Esophagus (tissue), 2 donors: ENCODE results near the gene GLI3. TPM values are rescaled to one million over a fixed set of nuclear protein-coding genes. Genes with fewer than 3 reads are reported as not detected.

Source experiments
- H3K27ac ChIP-seq, 2 donors: one replicate each; pipeline ENCODE4 v1.5.1; 2013; ENCODE audit warnings: low read depth in 2 of 2, mild to moderate bottlenecking in 2 of 2, inconsistent platforms in 1 of 2, low read length in 1 of 2, moderate library complexity in 1 of 2
- H3K27me3 ChIP-seq, 2 donors: one replicate each; pipeline ENCODE4 v1.6.1; 2013; ENCODE audit warnings: low read length in 2 of 2, control low read depth in 1 of 2, mild to moderate bottlenecking in 1 of 2; ENCODE audit not compliant: insufficient read depth in 2 of 2, control insufficient read depth in 1 of 2
- H3K36me3 ChIP-seq, 2 donors: one replicate each; pipeline ENCODE4 v1.6.1; 2013; ENCODE audit warnings: low read length in 1 of 2; ENCODE audit not compliant: control insufficient read depth in 2 of 2, insufficient read depth in 2 of 2
- H3K4me1 ChIP-seq, 2 donors: one replicate each; pipeline ENCODE4 v1.6.1; 2013; ENCODE audit warnings: low read length in 1 of 2; ENCODE audit not compliant: control insufficient read depth in 2 of 2, insufficient read depth in 2 of 2
- H3K4me3 ChIP-seq, 2 donors: one replicate each; pipeline ENCODE4 v1.5.1; 2013; ENCODE audit warnings: low read length in 2 of 2, mild to moderate bottlenecking in 2 of 2, low read depth in 1 of 2, moderate library complexity in 1 of 2
- H3K9me3 ChIP-seq, 2 donors: one replicate each; pipeline ENCODE4 v1.6.1; 2013; ENCODE audit warnings: mild to moderate bottlenecking in 2 of 2, low read depth in 1 of 2, low read length in 1 of 2, moderate library complexity in 1 of 2; ENCODE audit not compliant: control insufficient read depth in 2 of 2, insufficient read depth in 1 of 2
- WGBS, 2 donors: extraction: QIAGEN DNeasy Blood & Tissue Kit; methylation state at CpG; one replicate each; pipeline ENCODE4 v1.1.7; 2013; 5-methylcytosine and 5-hydroxymethylcytosine counted together
- polyA plus RNA-seq, 2 donors: library from polyadenylated mRNA; stranded (reverse); fragments of 200-250 nt; gene quantifications; one replicate each; pipeline ENCODE4 v1.2.3, GENCODE V29; 2013
- donor health status: healthy with polysubstance abuse.
- donor health status: Bipolar disorder and iron deficiency.

The GLI3 gene
- polyA plus RNA-seq = 1 to 10 TPM; 1.0 to 1.8 TPM

GRCh38 chr7:42236976-42237810, at the start of gene GLI3:
Gene GLI3 (minus strand): TSS chr7:42237209. CDS start chr7:42223253, 13,956 bp downstream.
- no peaks in the 10 kb centered on the region for H3K4me1 ChIP-seq

GRCh38 chr7:42285383-42285824, 48.4 kb upstream of the GLI3 start:
- Histone ChIP-seq H3K4me3 (no peak overlapping the region), H3K36me3 (no peaks in the 10 kb centered on the region), H3K4me1 (no peaks in the 10 kb centered on the region), H3K27ac (no peak overlapping the region), H3K9me3 (no peaks in the 10 kb centered on the region), H3K27me3 (peaks cover 0 to 2% of the 10 kb centered on the region in 2 donors)

More at GRCh38 chr7:42236976-42237810, at the start of gene GLI3:
- H3K27ac ChIP-seq = peak within 1 kb of the TSS; percentile 95
- peak within 1 kb of the TSS; percentile 78 to 81 for H3K4me3 ChIP-seq
- H3K9me3 ChIP-seq = no peaks in the 10 kb centered on the region
- H3K36me3 ChIP-seq = no peaks in the 10 kb centered on the region
- H3K27me3 ChIP-seq = no peaks in the 10 kb centered on the region
- 0 to 1% methylated on average over 74 to 92 of the region's 92 CpGs for WGBS, 2 donors

- Histone ChIP-seq H3K27me3 (peaks cover 0 to 2% of the 10 kb centered on the region in 2 donors), H3K27ac (no peak overlapping the region), H3K4me3 (no peak overlapping the region), H3K36me3 (no peaks in the 10 kb centered on the region), H3K4me1 (no peaks in the 10 kb centered on the region), H3K9me3 (no peaks in the 10 kb centered on the region)
- 19 to 22% methylated on average over 2 of the region's 2 CpGs for WGBS, 2 donors
Measured at GRCh38 chr7:42283553-42283952, 46.5 kb upstream of the GLI3 start.

GRCh38 chr7:42278344-42278743, 41.3 kb upstream of the GLI3 start:
- Histone ChIP-seq H3K9me3 (no peaks in the 10 kb centered on the region), H3K36me3 (no peaks in the 10 kb centered on the region), H3K27ac (no peak overlapping the region), H3K27me3 (peaks cover 0 to 2% of the 10 kb centered on the region in 2 donors), H3K4me1 (no peaks in the 10 kb centered on the region), H3K4me3 (no peak overlapping the region)
- 77 to 83% methylated on average over 4 of the region's 4 CpGs for WGBS, 2 donors

- peaks cover 0 to 4% of the 10 kb centered on the region in 2 donors for H3K27me3 ChIP-seq
- 64 to 66% methylated on average over 5 of the region's 5 CpGs for WGBS, 2 donors
- no peak overlapping the region for H3K4me3 ChIP-seq
- H3K9me3 ChIP-seq = no peaks in the 10 kb centered on the region
- H3K4me1 ChIP-seq = no peaks in the 10 kb centered on the region
- H3K27ac ChIP-seq = no peak overlapping the region
- H3K36me3 ChIP-seq = no peaks in the 10 kb centered on the region
Measured at GRCh38 chr7:42274053-42274452, 37.0 kb upstream of the GLI3 start.

- Histone ChIP-seq H3K36me3 (no peaks in the 10 kb centered on the region), H3K27ac (no peak overlapping the region), H3K9me3 (no peaks in the 10 kb centered on the region), H3K4me3 (no peak overlapping the region), H3K4me1 (no peaks in the 10 kb centered on the region), H3K27me3 (peaks cover 0 to 4% of the 10 kb centered on the region in 2 donors)
- 46 to 66% methylated on average over 3 of the region's 3 CpGs for WGBS, 2 donors
Measured at GRCh38 chr7:42272793-42273665, 36.0 kb upstream of the GLI3 start.

GRCh38 chr7:42269161-42269560, 32.2 kb upstream of the GLI3 start:
- Histone ChIP-seq H3K4me3 (no peak overlapping the region), H3K9me3 (no peaks in the 10 kb centered on the region), H3K36me3 (no peaks in the 10 kb centered on the region), H3K4me1 (no peaks in the 10 kb centered on the region), H3K27ac (no peak overlapping the region), H3K27me3 (peaks cover 0 to 4% of the 10 kb centered on the region in 2 donors)
- whole genome bisulfite sequencing, 2 donors = 67 to 77% methylated on average over 4 of the region's 4 CpGs

GRCh38 chr7:42264702-42265101, 27.7 kb upstream of the GLI3 start:
- Histone ChIP-seq H3K4me1 (peaks cover 0 to 3% of the 10 kb centered on the region in 2 donors), H3K27me3 (no peaks in the 10 kb centered on the region), H3K9me3 (no peaks in the 10 kb centered on the region), H3K36me3 (no peaks in the 10 kb centered on the region), H3K4me3 (no peak overlapping the region), H3K27ac (no peak overlapping the region)
- 93 to 94% methylated on average over 4 of the region's 4 CpGs for WGBS, 2 donors

GRCh38 chr7:42263971-42264370, 27.0 kb upstream of the GLI3 start:
- no peaks in the 10 kb centered on the region for H3K9me3 ChIP-seq
- peaks cover 0 to 3% of the 10 kb centered on the region in 2 donors for H3K4me1 ChIP-seq
- no peak overlapping the region for H3K27ac ChIP-seq
- WGBS, 2 donors = 89 to 90% methylated on average over 4 of the region's 4 CpGs
- H3K36me3 ChIP-seq = no peaks in the 10 kb centered on the region
- no peak overlapping the region for H3K4me3 ChIP-seq
- no peaks in the 10 kb centered on the region for H3K27me3 ChIP-seq
